H9 (cell line): ENCODE measurements around the gene TMEM213. TPM values are rescaled to one million over a fixed set of nuclear protein-coding genes. Genes with fewer than 3 reads are reported as not detected.

Experiments used
- DNase-seq: peaks from one replicate; pipeline ENCODE4 v3.0.0-alpha.2; 2017
- H2AFZ ChIP-seq: one replicate; pipeline ENCODE4 v1.6.1; 2013; ENCODE audit warnings: mild to moderate bottlenecking, low read length, control low read depth, moderate library complexity
- H2AK5ac ChIP-seq: 2 replicates; pipeline ENCODE4 v1.6.1; 2013; ENCODE audit warnings: low read length, control low read depth, mixed read lengths; ENCODE audit not compliant: insufficient read length
- H2BK120ac ChIP-seq: one replicate; pipeline ENCODE4 v1.6.1; 2013; ENCODE audit warnings: low read depth, mild to moderate bottlenecking, low read length, control low read depth, inconsistent platforms; ENCODE audit not compliant: poor library complexity, severe bottlenecking
- H2BK12ac ChIP-seq: 2 replicates; pipeline ENCODE4 v1.6.1; 2013; ENCODE audit warnings: low read length, control low read depth, mixed read lengths, low read depth; ENCODE audit not compliant: insufficient read length
- H2BK15ac ChIP-seq: 2 replicates; pipeline ENCODE4 v1.6.1; 2013; ENCODE audit warnings: low read depth, low read length, control low read depth
- H2BK20ac ChIP-seq: one replicate; pipeline ENCODE4 v1.6.1; 2013; ENCODE audit warnings: low read depth, mild to moderate bottlenecking, low read length, control low read depth, inconsistent platforms; ENCODE audit not compliant: poor library complexity, severe bottlenecking
- H2BK5ac ChIP-seq: 2 replicates; pipeline ENCODE4 v1.6.1; 2013; ENCODE audit warnings: low read length, control low read depth, mixed read lengths; ENCODE audit not compliant: insufficient read length
- H3K14ac ChIP-seq: 2 replicates; pipeline ENCODE4 v1.6.1; 2013; ENCODE audit warnings: low read length, control low read depth; ENCODE audit not compliant: insufficient read depth
- H3K18ac ChIP-seq: 2 replicates; pipeline ENCODE4 v1.6.1; 2013; ENCODE audit warnings: low read depth, mild to moderate bottlenecking, mixed read lengths, low read length, control low read depth; ENCODE audit not compliant: insufficient read length
- H3K23ac ChIP-seq: 2 replicates; pipeline ENCODE4 v1.6.1; 2013; ENCODE audit warnings: low read length, control low read depth, mixed read lengths, low read depth; ENCODE audit not compliant: insufficient read length
- H3K23me2 ChIP-seq: 2 replicates; pipeline ENCODE4 v1.6.1; 2013; ENCODE audit warnings: low read depth, mild to moderate bottlenecking, mixed read lengths, low read length, control low read depth; ENCODE audit not compliant: insufficient read length, poor library complexity, severe bottlenecking
- H3K27ac ChIP-seq: 2 replicates; pipeline ENCODE4 v1.5.1; 2013; ENCODE audit warnings: low read length, control low read depth, mixed read lengths, low read depth; ENCODE audit not compliant: insufficient read length
- H3K27me3 ChIP-seq: 2 replicates; pipeline ENCODE4 v1.6.1; 2013; ENCODE audit warnings: low read length, control low read depth, inconsistent platforms; ENCODE audit not compliant: insufficient read depth
- H3K4ac ChIP-seq: 2 replicates; pipeline ENCODE4 v1.6.1; 2013; ENCODE audit warnings: low read depth, mild to moderate bottlenecking, control low read depth, inconsistent platforms, low read length, moderate library complexity
- H3K4me1 ChIP-seq: 2 replicates; pipeline ENCODE4 v1.6.1; 2013; ENCODE audit warnings: low read length, control low read depth, inconsistent platforms; ENCODE audit not compliant: insufficient read depth
- H3K4me2 ChIP-seq: 2 replicates; pipeline ENCODE4 v1.6.1; 2013; ENCODE audit warnings: low read length, control low read depth, mixed read lengths; ENCODE audit not compliant: insufficient read length, insufficient read depth
- H3K56ac ChIP-seq: 2 replicates; pipeline ENCODE4 v1.6.1; 2013; ENCODE audit warnings: low read depth, mild to moderate bottlenecking, mixed read lengths, low read length, control low read depth; ENCODE audit not compliant: insufficient read length
- H3K79me1 ChIP-seq: 2 replicates; pipeline ENCODE4 v1.6.1; 2013; ENCODE audit warnings: low read depth, mild to moderate bottlenecking, moderate library complexity, low read length, control low read depth, inconsistent platforms; ENCODE audit not compliant: insufficient read depth, poor library complexity, severe bottlenecking
- H3K79me2 ChIP-seq: 2 replicates; pipeline ENCODE4 v1.6.1; 2013; ENCODE audit warnings: low read length, control low read depth, inconsistent platforms; ENCODE audit not compliant: insufficient read depth
- H3K9ac ChIP-seq: 2 replicates; pipeline ENCODE4 v1.6.1; 2013; ENCODE audit warnings: low read length, control low read depth, mixed read lengths; ENCODE audit not compliant: insufficient read length; ENCODE audit errors: extremely low read depth
- H3K9me3 ChIP-seq: one replicate; pipeline ENCODE4 v1.6.1; 2013; ENCODE audit warnings: low read depth, low read length, inconsistent platforms; ENCODE audit not compliant: control insufficient read depth
- H3T11ph ChIP-seq: one replicate; pipeline ENCODE4 v1.6.1; 2013; ENCODE audit warnings: mild to moderate bottlenecking, low read length, control low read depth, inconsistent platforms
- H4K20me1 ChIP-seq: one replicate; pipeline ENCODE4 v1.6.1; 2013; ENCODE audit not compliant: control insufficient read depth, insufficient read length, insufficient read depth
- H4K5ac ChIP-seq: 2 replicates; pipeline ENCODE4 v1.6.1; 2013; ENCODE audit warnings: low read depth, mild to moderate bottlenecking, mixed read lengths, low read length, control low read depth; ENCODE audit not compliant: insufficient read length
- H4K8ac ChIP-seq: replicated peaks from 2 replicates; pipeline ENCODE4 v1.6.1; 2013; ENCODE audit warnings: low read length, control low read depth, mixed read lengths, low read depth; ENCODE audit not compliant: insufficient read length
- H4K91ac ChIP-seq: 2 replicates; pipeline ENCODE4 v1.6.1; 2013; ENCODE audit warnings: low read depth, mild to moderate bottlenecking, moderate library complexity, mixed read lengths, low read length, control low read depth; ENCODE audit not compliant: insufficient read length
- H3K27ac Mint-ChIP-seq, 3 experiments: 2 replicates in 2 of 3; 3 replicates in 1 of 3; pipeline ENCODE4 v1.8.0; 2020 to 2021; ENCODE audit warnings: mixed read lengths in 3 of 3, mild to moderate bottlenecking in 1 of 3, moderate library complexity in 1 of 3
- H3K27me3 Mint-ChIP-seq: 2 replicates; pipeline ENCODE4 v1.8.0; 2021; ENCODE audit warnings: low read depth, mild to moderate bottlenecking, moderate library complexity, mixed read lengths
- H3K36me3 Mint-ChIP-seq, 3 experiments: 2 replicates in 2 of 3; 3 replicates in 1 of 3; pipeline ENCODE4 v1.8.0; 2020 to 2021; ENCODE audit warnings: low read depth in 3 of 3, mixed read lengths in 3 of 3; ENCODE audit not compliant: insufficient read depth in 1 of 3
- H3K4me1 Mint-ChIP-seq, 2 experiments: 2 replicates each; pipeline ENCODE4 v1.8.0; 2020; ENCODE audit warnings: mixed read lengths in 2 of 2
- H3K4me3 Mint-ChIP-seq, 2 experiments: 2 replicates in 1 of 2; 3 replicates in 1 of 2; pipeline ENCODE4 v1.8.0; 2020 to 2021; ENCODE audit warnings: mild to moderate bottlenecking in 2 of 2, mixed read lengths in 2 of 2, moderate library complexity in 1 of 2
- H3K9me3 Mint-ChIP-seq, 2 experiments: 2 replicates in 1 of 2; 3 replicates in 1 of 2; pipeline ENCODE4 v1.8.0; 2020; ENCODE audit warnings: mild to moderate bottlenecking in 2 of 2, mixed read lengths in 2 of 2, moderate library complexity in 1 of 2
- WGBS: extraction: QIAGEN DNeasy Blood & Tissue Kit; methylation state at CpG from one replicate; pipeline ENCODE4 v1.1.7; 2013; ENCODE audit warnings: missing lambda C conversion rate, low lambda C conversion rate, mixed read lengths; ENCODE audit not compliant: insufficient read length; ENCODE audit errors: extremely low coverage; 5-methylcytosine and 5-hydroxymethylcytosine counted together
- total RNA-seq: library from RNA; stranded (reverse); gene quantifications from 2 replicates; pipeline ENCODE4 v1.2.1, GENCODE V29; 2021
- TF ChIP-seq, protein P1 (sequence below): fragments of 200-600 bp; sonication (generic); conservative IDR thresholded peaks from 3 replicates; pipeline ENCODE4 v1.8.0; 2021; ENCODE audit warnings: antibody characterized with exemption, mild to moderate bottlenecking

The TMEM213 gene
- total RNA-seq, 1 experiment from 2014 or later: 0.22 TPM

DNA sequence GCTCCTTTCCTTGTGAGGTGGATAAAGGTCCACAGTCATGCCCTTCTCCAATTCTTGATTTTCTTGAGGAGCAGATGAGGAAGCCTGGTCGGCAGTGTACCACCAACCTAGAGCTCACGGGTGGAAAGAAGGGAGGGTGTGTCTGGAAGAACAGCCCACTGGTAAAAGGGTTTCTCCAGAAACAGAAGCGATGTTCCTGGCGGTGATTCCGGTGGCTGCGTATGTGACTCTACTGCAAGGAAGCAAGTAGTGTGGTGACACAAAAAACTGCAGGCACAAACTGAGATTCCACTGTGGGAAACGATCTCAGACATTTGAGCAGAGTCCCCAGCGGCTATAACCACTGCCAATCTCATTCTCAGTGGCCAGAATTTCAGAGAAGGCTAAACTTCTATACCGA, 66.1 kb downstream of the TMEM213 start:
- TF ChIP-seq, protein P1, sequence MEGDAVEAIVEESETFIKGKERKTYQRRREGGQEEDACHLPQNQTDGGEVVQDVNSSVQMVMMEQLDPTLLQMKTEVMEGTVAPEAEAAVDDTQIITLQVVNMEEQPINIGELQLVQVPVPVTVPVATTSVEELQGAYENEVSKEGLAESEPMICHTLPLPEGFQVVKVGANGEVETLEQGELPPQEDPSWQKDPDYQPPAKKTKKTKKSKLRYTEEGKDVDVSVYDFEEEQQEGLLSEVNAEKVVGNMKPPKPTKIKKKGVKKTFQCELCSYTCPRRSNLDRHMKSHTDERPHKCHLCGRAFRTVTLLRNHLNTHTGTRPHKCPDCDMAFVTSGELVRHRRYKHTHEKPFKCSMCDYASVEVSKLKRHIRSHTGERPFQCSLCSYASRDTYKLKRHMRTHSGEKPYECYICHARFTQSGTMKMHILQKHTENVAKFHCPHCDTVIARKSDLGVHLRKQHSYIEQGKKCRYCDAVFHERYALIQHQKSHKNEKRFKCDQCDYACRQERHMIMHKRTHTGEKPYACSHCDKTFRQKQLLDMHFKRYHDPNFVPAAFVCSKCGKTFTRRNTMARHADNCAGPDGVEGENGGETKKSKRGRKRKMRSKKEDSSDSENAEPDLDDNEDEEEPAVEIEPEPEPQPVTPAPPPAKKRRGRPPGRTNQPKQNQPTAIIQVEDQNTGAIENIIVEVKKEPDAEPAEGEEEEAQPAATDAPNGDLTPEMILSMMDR: no peak
- no peaks in the 10 kb centered on the region; the same call in 1 of the 2 replicates for H3K27me3 Mint-ChIP-seq

More for the DNA sequence above, 66.1 kb downstream of the TMEM213 start:
- Histone ChIP-seq H4K20me1 (no peaks in the 10 kb centered on the region), H3K23me2 (no peaks in the 10 kb centered on the region), H3K79me2 (no peaks in the 10 kb centered on the region), H2AK5ac (no peak overlapping the region), H3K14ac (no peak overlapping the region), H4K91ac (no peak overlapping the region), H3K79me1 (no peaks in the 10 kb centered on the region), H2BK20ac (no peak overlapping the region), H3K4ac (no peak overlapping the region), H2BK12ac (no peak overlapping the region), H3K4me1 (no peaks in the 10 kb centered on the region), H2BK5ac (no peak overlapping the region), H3K9me3 (no peaks in the 10 kb centered on the region), H2BK15ac (no peak overlapping the region), H4K5ac (no peak overlapping the region), H3K23ac (no peak overlapping the region), H3K9ac (no peak overlapping the region), H3K27me3 (no peaks in the 10 kb centered on the region), H3K27ac (no peak overlapping the region), H3T11ph (no peak overlapping the region), H3K56ac (no peak overlapping the region), H3K4me2 (no peak overlapping the region), H2BK120ac (no peak overlapping the region), H2AFZ (no peak overlapping the region), H4K8ac (no peak overlapping the region), H3K18ac (no peak overlapping the region)
- WGBS: no CpG with 5 or more reads among the region's 9 CpGs
- DNase-seq: no peak
- H3K9me3 Mint-ChIP-seq: peaks cover 0 to 2% of the 10 kb centered on the region in 2 experiments; a peak in 1 of 5 replicates
- H3K36me3 Mint-ChIP-seq: peaks cover 39 to 50% (median 44%) of the 10 kb centered on the region in 3 experiments
- no peaks in the 10 kb centered on the region for H3K4me1 Mint-ChIP-seq
- H3K4me3 Mint-ChIP-seq: no peak overlapping the region
- H3K27ac Mint-ChIP-seq: no peak overlapping the region
